Activated CD8-positive, alpha-beta memory T cell treated with anti-CD3 and anti-CD28 coated beads, Interleukin-2, amount 50 U/mL, for 1 hour (primary cell): ENCODE data around the gene OR5B21.

Experiments
- DNase-seq: peaks from one replicate; pipeline ENCODE4 v3.0.0-alpha.2; 2020; ENCODE audit errors: extremely low read depth

Gene OR5B21

GRCh38 chr11:58493676-58494075 is 14.2 kb downstream of the OR5B21 start:
- no peak for DNase-seq

DNA sequence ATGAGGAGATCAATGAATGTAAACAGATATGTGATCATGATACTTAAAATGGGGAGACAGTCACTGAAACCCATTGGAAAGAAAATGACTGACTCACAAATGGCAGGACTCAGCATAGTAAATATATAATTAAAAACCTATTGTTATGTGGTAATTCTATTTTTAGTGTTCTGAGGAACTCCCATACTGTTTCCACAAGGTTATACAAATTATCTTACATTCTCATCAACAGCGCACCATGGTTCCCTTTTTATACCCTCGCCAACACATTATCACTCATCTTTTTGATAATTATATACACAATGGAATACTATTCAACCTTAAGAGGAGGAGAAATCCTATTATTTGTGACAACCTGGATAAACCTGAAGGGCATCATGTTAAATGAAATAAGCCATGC is 17.1 kb downstream of the OR5B21 start:
- DNase-seq, result no peak

DNA sequence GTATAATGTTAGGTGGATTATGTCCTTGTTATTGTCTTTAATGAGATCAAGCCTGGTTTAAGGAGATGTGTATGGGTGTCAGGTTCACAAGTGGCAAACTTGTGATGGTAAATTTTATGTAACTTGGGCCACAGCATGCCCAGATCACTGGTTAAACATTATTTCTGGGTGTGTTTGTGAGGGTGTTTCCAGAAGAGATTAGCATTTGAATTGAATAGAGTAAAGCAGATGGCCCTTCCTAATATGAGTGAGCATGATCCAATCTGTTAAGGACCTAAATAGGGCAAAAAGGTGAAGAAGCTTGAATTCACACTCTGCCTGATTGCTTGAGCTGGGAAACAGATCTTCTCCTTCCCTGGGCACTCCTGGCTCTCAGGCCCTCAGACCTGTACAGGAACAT is 20.7 kb downstream of the OR5B21 start:
- no peak for DNase-seq

DNA sequence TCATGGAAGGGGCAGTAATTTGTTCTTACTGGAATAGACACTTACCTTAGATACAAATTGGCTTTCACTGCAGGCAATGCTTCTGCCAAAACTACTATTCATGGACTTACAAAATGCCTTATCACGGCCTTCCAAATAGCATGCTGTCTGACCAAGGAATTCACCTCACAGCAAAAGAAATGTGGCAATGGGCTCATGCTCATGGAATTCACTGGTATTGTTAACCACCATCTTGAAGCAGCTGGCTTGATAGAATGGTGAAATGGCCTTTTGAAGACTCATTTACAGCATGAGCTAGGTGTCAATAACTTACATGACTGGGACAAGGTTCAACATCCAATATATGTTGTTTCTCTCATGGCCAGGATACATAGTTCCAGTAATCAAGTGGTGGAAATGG is 21.9 kb downstream of the OR5B21 start:
- no peak for DNase-seq

DNA sequence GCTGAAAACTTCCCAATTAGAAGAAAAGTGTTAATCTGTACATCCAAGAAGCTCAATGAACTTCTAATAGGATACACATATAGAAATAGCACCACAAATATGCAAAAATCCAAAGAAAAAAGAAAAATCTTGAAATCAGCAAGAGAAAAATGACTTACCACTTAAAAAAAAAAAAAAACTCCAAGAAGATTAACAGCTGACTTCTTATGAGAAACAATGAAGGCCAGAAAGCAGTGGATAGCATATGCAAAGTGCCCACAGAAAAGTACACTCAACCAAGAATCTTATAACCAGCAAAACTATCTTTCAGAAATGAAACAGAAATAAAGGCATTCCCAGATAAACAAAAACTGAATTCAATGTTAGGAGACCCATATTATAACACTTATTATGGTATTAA is 36.0 kb downstream of the OR5B21 start:
- no peak for DNase-seq

DNA sequence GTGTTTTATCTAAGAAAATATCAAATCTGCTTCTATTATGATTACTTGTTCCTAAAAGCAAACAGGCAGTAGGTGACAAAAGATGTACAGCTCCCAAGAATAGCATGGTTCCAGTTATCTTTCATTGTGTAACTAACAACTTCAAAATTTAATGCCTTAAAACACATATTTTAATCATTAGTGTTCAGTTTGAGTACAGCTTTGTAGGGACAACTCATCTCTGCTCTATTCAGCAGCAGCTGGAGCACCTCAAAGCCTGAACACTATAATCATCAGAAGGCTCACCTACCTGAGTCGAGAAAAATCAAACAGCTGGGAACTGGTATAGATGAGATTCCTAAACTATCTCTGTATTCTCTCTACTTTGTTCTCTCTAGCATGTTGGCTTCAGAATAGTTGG is 41.6 kb downstream of the OR5B21 start:
- DNase-seq, result no peak

DNA sequence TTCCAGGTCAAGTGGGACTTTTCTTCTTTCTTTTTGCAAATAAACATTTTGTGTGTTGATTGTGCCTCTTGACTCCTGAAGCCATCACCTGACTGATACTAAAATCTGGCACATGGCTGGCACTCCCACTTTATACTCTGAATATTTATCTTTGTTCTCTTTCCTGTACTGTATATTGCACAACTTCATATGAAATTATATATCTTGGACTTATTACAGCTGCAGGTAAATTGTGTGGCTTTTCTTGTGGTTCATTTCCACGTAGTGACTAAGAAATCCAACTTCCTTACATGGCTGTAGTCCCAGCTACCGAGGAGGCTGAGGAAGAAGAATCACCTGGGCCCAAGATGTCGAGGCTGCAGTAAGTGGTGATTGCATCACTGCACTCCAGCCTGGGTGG is 42.2 kb downstream of the OR5B21 start:
- no peak for DNase-seq
